GM06990 (cell line): ENCODE data around the gene RIC1.
A peak's percentile ranks its signal among the peaks of the same experiment; 100 is the strongest.

Experiments
- DNase-seq: peaks from one replicate; pipeline ENCODE4 v3.0.0-alpha.2; 2011; ENCODE audit not compliant: insufficient read length; ENCODE audit errors: extremely low read depth
- H3K27me3 ChIP-seq: replicated peaks from 2 replicates; pipeline ENCODE4 v1.6.0; 2011; ENCODE audit warnings: low read length; ENCODE audit not compliant: control insufficient read depth, insufficient read depth
- H3K36me3 ChIP-seq: 2 replicates; pipeline ENCODE4 v1.5.1; 2011; ENCODE audit warnings: low read length; ENCODE audit not compliant: control insufficient read depth, insufficient read depth
- H3K4me3 ChIP-seq: replicated peaks from 2 replicates; pipeline ENCODE4 v1.5.1; 2011; ENCODE audit warnings: low read depth, mild to moderate bottlenecking, control low read depth, low read length
- TF ChIP-seq, protein P1 (sequence below): IDR thresholded peaks from 2 replicates; pipeline ENCODE4 v1.5.1; 2011; ENCODE audit warnings: low read length, control low read depth, mild to moderate bottlenecking, inconsistent platforms; ENCODE audit not compliant: insufficient read depth, poor library complexity, severe bottlenecking

The RIC1 gene

DNA sequence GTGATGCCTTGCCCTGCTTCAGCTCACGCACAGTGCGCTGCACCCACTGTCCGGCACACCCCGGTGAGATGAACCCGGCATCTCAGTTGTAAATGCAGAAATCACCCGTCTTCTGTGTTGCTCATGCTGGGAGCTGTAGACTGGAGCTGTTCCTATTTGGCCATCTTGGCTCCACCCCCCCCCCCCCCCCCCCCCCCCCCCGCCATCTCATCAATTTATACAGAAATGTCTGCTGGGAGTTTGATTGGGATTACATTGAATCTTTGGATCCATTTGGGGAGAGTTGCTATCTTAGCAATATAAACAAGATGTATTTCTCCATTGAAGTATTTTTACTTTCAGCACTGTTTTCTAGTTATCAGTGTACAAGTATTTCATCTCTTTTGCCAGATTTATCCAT lies 55.2 kb downstream of the RIC1 start:
- TF ChIP-seq, protein P1, sequence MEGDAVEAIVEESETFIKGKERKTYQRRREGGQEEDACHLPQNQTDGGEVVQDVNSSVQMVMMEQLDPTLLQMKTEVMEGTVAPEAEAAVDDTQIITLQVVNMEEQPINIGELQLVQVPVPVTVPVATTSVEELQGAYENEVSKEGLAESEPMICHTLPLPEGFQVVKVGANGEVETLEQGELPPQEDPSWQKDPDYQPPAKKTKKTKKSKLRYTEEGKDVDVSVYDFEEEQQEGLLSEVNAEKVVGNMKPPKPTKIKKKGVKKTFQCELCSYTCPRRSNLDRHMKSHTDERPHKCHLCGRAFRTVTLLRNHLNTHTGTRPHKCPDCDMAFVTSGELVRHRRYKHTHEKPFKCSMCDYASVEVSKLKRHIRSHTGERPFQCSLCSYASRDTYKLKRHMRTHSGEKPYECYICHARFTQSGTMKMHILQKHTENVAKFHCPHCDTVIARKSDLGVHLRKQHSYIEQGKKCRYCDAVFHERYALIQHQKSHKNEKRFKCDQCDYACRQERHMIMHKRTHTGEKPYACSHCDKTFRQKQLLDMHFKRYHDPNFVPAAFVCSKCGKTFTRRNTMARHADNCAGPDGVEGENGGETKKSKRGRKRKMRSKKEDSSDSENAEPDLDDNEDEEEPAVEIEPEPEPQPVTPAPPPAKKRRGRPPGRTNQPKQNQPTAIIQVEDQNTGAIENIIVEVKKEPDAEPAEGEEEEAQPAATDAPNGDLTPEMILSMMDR: no peak
- Histone ChIP-seq H3K36me3 (no peaks in the 10 kb centered on the region), H3K27me3 (no peaks in the 10 kb centered on the region), H3K4me3 (no peak overlapping the region)
- peak; percentile 29 for DNase-seq

DNA sequence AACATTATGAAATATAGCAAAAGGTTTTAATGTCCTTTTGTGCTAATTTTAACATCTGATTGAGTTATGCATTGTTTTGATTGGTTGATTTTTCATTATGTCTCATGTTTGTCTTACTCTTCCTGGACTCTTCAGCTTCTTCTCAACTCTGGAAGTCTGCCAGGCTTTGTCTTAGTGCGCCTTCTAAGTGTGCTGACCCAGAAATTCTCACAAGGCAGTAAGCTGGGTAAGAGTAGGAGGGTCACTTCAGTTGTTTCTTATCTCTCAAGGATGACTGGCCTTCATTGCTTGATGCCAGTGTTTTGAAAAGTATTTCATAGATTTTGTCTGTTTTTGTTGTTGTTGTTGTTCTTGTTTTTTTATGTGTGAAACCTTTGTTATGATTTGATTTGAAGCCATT lies 59.2 kb downstream of the RIC1 start:
- Histone ChIP-seq H3K27me3 (no peaks in the 10 kb centered on the region), H3K36me3 (no peaks in the 10 kb centered on the region), H3K4me3 (no peak overlapping the region)
- TF ChIP-seq, protein P1: no peak
- no peak for DNase-seq

DNA sequence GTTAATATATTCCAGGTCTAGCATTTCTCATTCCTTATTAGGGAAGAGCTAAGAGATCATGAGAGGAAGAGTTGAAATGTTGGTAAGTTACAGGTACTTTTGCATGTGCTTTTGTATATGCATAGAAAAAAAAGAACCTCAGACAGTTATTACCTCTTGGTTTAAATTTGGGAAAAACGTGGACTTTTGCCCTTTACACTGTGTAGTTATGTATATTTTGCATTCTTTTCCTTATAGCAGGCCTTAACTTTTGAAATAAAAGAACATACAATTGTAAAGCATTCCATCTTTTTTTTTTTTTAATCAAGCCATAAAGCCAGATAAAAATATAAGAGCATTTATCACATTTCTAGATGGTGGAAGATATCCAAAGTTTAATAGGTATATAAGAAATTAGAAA lies 61.4 kb downstream of the RIC1 start:
- Histone ChIP-seq H3K36me3 (no peaks in the 10 kb centered on the region; the same call in 1 of the 2 replicates), H3K4me3 (no peak overlapping the region), H3K27me3 (no peaks in the 10 kb centered on the region)
- TF ChIP-seq, protein P1: no peak
- no peak for DNase-seq

DNA sequence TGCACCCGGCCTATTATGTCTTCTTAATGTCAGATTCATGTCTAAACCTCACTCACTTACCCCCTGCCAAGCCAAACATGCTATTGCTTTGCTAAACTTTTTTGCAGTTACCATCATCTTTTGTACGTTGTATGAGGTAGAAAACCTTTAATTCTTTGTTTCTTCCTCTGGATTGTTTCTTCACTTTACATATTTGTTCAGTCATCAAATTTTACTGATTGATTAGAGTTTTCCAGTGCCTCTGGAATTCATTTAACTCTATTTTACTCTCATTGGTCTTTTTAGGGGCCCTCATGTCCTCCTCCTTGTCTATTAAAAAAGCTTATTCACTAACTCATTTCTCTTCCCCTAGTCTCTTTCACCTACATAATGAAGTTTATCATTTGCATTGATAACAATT lies 67.0 kb downstream of the RIC1 start:
- no peak for DNase-seq
- Histone ChIP-seq H3K27me3 (no peaks in the 10 kb centered on the region), H3K36me3 (no peaks in the 10 kb centered on the region; the same call in 1 of the 2 replicates), H3K4me3 (no peak overlapping the region)
- TF ChIP-seq, protein P1: no peak

DNA sequence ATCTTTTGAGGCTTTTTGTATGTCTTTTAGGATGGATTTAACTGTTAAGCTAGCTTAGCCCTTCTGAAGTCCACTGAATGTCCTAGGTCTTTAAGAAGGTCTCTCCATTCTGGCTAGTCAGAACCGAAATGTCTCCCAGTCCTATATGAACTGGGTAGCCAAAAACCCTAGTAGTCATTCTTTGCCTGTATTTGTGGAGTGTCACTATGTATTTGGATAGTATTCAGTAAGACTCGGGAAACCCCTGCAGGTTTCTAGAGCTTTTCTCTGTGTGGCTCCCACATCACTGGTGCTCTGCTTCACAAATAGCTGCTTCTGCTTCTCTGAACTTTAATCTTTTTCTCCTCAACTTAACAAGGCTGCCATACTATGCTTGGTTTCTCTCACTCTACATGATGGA lies 68.0 kb downstream of the RIC1 start:
- TF ChIP-seq, protein P1: no peak
- DNase-seq: no peak
- no peaks in the 10 kb centered on the region for H3K27me3 ChIP-seq
- H3K4me3 ChIP-seq: no peak overlapping the region
- no peaks in the 10 kb centered on the region; the same call in 1 of the 2 replicates for H3K36me3 ChIP-seq

DNA sequence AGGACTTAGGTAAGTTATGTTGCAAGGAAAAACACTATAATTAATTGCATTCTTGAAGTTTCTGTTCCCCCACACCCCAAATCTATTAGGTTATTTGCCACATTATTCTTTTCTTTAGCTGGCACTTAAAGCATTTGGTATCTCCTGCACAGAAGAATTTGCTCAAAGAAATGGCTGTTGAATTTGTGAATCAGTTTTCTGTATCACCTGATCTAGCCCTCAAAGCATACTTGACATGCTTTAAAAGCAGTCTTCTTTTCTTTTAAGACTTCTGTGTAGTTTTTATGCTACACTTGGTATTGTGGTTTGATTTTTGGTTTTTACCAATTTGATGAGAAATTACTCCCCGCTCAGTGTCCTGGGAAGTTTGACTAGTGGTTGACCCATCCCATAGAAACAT lies 69.1 kb downstream of the RIC1 start:
- no peak overlapping the region for H3K4me3 ChIP-seq
- H3K36me3 ChIP-seq: peaks cover 3% of the 10 kb centered on the region
- no peak for DNase-seq
- H3K27me3 ChIP-seq: no peaks in the 10 kb centered on the region
- TF ChIP-seq, protein P1: no peak
